Measurements from ENCODE around the gene ZFAND2A.
"Not testable (repeated sequence)": the region's sequence is repeated elsewhere in the genome, so short reads cannot be mapped to it uniquely, and the experiment has no call there.

The ZFAND2A gene

DNA sequence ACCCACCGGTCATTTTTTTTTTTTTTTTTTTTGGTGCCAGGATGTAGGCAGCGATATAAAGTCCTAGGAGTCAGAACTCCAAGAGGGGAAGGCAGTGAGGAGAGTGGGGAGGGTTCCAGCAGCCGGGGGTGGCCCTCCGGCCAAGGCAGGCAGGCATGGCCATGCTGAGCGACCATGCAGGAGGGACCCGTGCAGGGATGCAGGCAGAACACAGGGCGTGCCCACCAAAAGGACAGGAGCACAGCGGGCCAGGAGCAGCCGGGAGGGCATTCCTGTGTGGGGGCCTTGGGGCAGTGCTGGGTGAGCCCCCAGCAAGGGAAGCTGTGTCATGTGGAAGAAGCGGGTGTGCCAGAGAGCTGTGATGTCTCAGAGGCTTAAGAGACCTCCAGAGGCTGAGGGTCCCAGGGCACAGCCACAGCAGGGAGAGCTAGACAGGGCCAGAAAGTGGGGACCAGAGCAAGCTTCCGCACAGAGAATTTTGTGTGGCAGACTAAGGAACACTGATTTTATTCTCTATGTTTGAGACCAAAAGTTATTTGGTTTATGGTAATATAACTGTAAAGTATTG is 5.7 kb downstream of the ZFAND2A start:
- DNase-seq (ENCODE audit: insufficient read length, low spot score) (no peak), FAIRE-seq (no peak)

DNA sequence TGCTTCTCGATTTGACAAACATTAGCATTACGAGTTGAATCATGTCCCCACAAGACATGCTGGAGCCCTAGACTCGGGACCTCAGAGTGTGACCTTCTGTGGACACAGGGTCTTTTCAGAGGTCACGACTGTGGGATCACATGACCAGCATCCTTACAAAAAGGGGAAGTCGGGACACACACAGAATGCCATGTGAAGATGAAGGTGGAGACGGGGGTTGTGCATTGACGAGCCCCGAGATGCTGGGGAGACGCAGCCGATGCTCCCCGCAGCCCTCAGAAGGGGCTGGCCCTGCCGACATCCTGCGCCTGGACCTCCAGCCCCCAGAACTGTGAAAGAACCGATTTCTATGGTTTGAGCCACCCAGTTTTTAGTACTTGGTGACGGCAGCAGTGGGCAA is 7.5 kb downstream of the ZFAND2A start:
- no peak for FAIRE-seq
- DNase-seq (ENCODE audit: insufficient read length, low spot score): no peak

DNA sequence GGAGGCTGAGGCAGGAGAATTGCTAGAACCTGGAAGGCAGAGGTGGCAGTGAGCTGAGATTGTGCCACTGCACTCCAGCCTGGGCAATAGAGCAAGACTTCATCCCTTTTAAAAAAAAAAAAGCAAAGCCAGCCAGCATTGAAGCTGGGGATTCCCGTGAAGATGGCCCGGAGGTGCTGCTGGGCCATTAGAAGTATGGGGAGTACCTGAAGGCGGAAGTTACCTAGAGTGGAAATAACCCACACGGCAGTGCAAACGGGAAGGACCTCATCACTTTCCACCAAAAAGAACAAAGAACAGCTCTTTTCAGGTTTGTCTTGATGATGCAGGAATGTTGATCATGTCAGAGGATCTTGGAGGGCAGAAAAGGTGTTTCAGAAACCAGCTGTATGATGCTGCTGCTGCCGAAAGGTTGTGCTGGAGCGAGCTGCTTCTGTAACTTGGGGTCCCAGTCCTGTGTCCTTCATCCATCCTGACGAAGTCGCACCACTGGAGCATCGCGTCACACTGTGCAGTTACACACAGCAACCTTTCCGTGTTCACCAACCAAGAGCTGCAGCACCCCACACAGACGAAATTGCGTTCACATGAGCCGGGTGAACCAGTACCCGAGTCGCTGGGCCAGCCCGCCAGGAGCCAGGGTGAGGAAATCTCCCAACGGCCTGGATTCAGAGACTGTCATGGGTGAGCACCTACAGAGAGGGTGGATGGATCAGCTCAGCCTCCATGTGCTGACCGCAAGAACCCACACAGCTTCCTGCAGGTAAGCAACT is 8.2 kb downstream of the ZFAND2A start:
- no peak for FAIRE-seq

DNA sequence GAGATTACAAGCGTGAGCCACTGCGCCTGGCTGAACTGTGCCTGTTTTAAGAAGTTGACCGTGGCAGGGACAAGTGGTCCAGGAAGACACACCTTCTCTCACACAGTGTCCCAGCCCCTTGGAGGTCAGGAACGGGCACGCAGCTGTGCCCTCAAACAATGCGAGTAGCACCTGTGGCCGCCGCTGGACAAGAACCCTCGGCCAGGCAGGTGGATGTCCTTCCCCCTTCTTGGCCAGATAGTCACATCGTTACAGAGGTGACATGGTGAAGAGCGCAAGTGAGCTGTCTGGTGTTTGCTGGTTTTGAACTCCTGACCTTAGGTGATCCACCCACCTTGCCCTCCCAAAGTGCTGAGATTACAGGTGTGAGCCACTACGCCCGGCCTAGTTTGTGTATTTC is 8.8 kb downstream of the ZFAND2A start:
- FAIRE-seq (no peak), DNase-seq (ENCODE audit: insufficient read length, low spot score) (no peak)

More for the DNA sequence above, 8.2 kb downstream of the ZFAND2A start:
- no peak for DNase-seq (ENCODE audit: insufficient read length, low spot score)

DNA sequence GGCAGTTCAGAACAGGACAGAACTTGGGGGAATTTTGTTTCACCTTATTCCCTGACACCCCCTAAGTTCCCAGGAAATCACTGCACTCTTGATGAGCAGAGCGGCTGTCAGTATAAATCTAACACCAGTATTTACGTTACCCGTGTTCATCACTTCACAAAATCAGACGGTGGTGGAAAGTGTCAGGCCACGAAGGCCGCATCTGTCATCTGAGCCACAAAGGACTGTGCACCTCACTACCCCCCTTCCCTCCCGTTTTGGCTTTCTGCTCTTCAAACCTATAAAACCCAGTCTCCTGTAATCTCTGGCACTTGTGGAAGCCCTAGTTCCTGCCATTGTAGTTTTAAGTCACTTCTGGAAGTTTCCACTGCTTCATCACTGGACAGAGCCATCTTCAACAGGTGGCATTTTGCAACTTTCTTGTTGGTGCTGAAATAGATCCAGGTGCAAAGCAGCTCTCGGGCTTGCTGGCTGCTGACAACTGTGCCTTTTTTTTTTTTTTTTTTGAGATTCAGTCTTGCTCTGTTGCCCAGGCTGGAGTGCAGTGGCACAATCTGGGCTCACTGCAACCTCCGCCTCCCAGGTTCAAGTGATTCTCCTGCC is 9.5 kb downstream of the ZFAND2A start:
- FAIRE-seq (no peak), DNase-seq (ENCODE audit: insufficient read length, low spot score) (no peak)

DNA sequence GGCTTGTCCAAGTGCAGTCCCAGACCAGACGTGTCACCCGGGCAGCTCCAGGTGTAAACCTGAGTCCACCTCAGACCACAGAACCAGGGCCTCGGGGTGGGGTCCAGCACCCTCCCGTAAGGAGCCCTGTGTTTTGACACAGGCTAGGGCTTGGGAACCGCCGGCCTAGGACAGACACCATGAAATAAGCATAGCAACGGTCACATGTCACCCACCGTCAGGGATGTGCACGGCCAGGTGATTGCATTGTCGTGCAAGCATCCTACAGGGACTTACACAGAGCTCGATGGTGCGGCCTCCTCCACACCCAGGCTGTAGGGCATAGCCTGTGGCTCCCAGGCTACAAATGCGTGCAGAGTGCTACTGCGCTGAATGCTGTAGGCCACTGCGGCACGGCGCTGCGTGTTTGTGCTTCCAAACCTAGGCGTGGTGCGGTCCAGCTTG is 10.6 kb downstream of the ZFAND2A start:
- no peak for FAIRE-seq

DNA sequence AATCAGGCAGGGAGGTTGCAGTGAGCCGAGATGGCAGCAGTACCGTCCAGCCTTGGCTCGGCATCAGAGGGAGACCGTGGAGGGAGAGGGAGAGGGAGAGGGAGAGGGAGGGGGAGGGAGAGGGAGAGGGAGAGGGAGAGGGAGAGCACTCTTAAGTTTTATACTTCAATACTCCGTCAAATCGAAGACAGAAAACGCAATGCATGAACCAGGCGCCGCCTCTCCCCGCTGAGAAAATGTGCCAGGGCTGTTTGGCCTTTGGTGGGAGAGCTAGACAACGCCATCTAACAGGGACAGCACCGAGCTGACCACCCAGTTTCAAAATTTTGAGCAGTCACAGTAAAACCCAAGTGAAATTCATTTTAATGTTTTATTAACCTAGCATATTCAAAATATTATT is 12.1 kb downstream of the ZFAND2A start:
- not testable (repeated sequence) for FAIRE-seq

More for the DNA sequence above, 10.6 kb downstream of the ZFAND2A start:
- no peak for DNase-seq (ENCODE audit: insufficient read length, low spot score)

DNA sequence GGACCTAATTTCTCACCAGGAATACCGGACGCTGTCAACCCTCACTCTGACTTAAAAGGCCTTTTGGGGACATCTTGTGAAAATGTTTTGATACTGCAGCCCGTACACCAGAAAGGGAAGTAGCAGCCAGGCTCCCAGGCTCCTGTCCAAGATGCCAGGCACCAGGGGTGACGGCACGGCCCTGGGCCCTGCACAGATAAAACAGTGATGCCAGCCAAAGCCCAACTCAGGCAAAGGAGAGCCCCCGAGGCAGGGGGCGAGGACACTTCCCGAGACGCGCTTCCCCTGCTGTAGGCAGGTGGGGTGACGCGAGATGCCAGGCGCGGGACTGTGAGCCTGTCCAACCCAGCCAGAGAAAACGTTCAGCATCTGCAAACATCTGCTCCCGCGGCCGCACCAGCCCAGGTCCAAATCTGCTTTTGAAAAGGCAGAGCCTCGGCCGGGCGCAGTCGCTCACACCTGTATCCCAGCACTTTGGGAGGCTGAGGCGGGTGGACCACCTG is 15.7 kb downstream of the ZFAND2A start:
- FAIRE-seq: no peak

More for the DNA sequence above, 12.1 kb downstream of the ZFAND2A start:
- DNase-seq (ENCODE audit: insufficient read length, low spot score): not testable (repeated sequence)

DNA sequence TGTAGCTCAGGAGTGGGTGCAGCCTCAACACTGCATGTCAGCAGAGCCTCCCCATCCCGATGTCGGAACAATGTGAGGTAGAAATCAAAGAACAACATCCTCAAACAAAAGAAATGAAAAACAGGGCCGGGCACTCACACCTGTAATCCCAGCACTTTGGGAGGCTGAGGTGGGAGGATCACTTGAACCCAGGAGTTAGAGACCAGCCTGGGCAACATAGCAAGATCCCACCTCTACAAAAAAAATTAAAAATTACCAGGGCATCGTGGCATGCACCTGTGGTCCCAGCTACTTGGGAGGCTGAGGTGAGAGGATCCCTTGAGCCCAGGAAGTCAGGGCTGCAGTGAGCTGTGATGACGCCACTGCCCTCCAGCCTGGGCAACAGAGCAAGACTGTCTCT is 17.0 kb downstream of the ZFAND2A start:
- not testable (repeated sequence) for DNase-seq (ENCODE audit: insufficient read length, low spot score); FAIRE-seq

More for the DNA sequence above, 15.7 kb downstream of the ZFAND2A start:
- DNase-seq (ENCODE audit: insufficient read length, low spot score): no peak

DNA sequence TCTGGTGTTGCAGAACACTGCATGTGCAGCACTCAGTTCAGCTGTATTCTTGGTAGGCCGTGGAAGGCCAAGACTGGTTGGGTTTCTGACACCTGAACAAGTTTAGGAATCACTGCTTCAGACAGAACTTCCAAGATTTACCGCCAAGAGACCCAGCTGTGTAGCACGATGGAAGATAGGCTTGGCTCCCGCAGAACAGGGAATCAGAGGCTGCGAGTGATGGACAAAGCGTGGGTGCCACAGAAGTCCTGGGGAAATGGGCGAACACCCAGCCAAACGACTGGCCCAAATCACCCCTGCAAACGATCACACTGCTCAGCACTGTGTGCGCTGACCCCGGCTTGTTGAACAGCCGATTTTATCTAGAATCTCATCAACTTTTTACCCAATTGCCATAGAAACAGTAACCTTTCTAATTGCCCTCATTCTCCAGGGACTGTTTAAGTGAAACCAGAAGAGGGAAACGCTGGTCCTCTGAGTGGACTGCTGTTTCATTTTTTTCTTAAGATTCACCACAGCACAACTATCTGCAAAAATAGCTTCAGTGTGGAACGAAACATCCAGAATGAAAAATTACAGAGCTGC is 17.9 kb downstream of the ZFAND2A start:
- FAIRE-seq (no peak), DNase-seq (ENCODE audit: insufficient read length, low spot score) (no peak)

DNA sequence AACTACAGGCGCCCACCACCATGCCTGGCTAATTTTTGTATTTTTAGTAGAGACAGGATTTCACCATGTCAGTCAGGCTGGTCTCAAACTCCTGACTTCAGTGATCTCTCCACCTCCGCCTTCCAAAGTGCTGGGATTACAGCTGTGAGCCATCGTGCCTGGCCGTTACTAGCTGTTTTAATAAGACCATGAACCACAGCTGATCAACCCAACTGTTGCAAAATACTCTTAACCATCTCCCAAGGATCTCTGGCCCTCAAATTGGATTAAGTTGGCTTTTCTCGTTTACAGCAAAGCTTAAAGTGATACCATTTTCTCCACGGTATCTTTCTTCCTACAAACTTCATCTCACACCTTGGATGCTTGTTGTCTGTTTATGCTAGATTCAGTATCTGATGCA is 18.3 kb downstream of the ZFAND2A start:
- DNase-seq (ENCODE audit: insufficient read length, low spot score): no peak
- FAIRE-seq: no peak

DNA sequence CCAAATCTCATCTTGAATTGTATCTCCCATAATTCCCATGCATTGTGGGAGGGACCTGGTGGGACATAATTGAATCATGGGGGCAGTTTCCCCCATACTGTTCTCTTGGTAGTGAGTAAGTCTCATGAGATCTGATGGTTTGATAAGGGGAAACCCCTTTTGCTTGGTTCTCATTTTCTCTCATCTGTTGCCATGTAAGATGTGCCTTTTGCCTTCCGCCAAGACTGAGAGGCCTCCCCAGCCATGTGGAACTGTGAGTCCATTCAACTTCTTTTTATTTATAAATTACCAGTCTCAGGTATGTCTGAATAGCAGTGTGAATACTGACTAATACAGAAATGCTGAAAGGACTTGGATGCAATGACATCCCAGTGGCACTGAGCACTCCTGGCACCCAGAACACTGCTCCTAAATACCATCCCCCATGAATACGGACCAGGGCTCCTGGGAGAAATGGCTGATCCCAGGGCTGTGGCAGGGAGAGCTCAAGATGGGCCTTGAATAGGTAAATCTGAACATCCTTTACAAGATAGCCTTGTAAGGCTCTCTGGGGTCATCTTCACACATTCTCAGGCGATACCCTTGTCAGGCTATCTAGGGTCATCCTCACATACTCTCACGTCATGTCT is 19.4 kb downstream of the ZFAND2A start:
- no peak for FAIRE-seq

DNA sequence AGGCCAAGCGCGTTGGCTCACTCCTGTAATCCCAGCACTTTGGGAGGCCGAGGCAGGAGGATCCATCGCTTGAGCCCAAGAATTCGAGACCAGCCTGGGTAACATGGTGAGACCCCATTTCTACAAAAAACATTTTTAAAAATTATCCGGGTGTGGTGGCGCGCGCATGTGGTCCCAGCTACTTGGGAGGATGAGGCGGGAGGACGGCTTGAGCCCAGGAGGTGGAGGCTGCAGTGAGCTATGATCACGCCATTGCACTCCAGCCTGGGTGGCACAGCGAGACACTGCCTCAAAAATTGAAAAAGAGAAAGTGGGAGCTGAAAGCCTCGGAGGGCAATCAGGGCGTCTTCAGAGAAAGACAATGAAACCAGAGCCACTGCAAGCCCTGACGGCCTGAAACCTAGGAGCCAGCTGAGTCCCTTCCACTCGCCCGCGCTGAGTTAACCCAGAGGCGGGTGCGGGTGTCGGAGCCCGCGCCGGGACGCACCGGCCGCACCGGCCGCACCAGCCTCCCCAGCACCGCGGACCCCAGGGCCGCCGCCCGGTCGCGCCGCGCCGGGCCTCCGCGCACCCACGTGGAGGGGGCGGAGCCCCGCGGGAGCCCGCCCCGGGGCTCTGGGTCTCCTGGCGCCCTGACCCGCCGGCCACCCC is 22.4 kb downstream of the ZFAND2A start:
- FAIRE-seq: no peak
- DNase-seq (ENCODE audit: insufficient read length, low spot score): no peak

More for the DNA sequence above, 19.4 kb downstream of the ZFAND2A start:
- DNase-seq (ENCODE audit: insufficient read length, low spot score): no peak

DNA sequence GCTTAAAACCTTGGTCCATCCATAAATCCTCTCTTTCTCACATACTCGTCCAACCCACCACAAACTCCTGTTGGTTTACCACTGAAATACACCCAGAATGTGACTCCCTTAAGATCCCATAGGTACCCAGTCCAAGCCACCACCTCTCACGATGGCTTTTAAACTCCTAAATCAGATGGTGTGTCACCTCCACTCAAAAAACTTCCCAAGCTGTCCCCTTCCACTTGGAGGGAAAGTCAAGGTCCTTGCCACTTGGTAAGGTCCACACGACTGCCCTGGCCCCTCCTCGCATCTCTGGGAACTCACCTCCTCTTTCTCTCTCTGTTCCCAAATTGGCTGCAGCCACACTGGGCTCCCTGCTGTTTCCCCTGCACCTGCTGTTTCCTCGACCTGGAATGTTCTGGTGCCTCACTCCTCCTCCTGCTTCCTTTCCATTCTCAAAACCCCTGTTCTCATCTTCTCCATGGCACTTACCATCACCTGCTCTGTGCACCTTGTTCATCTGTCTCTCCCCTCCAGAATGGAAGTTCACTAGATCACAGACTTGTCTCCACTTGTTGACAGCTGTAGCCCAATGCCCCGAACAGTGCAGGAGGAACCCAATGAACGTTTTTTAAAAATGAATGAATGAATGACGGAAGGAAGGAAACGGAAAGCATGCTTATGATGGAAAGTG is 23.0 kb downstream of the ZFAND2A start:
- FAIRE-seq: peak; percentile 75
- DNase-seq (ENCODE audit: insufficient read length, low spot score): no peak

DNA sequence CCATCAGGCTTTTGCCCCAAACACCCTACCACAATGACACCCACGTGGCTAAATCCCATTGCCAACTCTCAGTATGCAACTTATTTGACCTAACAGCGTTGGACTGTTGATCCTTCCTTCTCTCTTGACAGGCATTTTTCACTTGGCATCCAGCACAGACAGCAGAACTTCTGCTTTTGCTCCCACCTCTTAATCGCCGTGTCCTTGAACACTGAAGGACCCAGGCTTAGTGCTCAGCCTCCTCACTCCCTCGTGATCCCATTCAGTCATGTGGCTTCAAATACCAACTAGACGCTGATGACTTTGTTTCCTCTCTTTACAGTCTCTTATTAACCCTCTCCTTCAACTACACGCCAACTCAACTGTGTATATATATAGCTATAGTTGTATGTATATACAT is 25.0 kb downstream of the ZFAND2A start:
- DNase-seq (ENCODE audit: insufficient read length, low spot score): no peak
- FAIRE-seq: no peak

DNA sequence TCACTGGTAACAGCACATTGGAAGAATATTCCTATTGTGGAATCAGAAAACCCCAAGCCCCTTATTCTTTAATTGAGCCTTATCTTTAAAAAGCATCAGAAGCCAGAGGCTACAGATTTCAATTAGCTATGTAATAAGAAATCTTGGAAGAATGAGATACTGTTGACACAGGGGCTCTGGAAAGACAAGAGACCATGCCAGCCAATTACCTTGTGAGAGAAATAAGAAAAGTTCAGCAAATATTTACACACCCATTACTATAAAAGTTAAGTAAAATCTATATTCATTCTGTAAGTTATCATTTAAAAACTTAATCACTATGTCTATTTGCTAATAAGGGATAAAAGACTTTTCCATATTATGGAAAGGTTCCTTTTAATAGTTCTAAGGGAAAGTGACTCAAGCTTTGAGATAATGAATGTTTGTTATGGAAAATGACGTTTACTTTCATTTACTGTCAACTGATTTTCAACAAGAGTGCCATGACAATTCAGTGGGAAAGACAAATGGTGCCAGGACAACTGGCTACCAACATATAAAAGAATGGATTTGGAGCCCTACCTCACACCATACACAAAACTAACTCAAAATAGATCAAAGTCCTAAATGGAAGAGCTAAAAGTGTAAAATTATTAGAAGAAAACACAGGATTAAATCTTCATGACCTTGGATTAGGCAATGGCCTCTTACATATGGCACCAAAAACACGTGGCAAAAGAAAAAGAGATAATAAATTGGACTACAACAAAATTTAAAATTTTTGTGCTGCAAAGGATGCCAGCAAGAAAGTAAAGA is 28.3 kb downstream of the ZFAND2A start:
- no peak for FAIRE-seq
- no peak for DNase-seq (ENCODE audit: insufficient read length, low spot score)

DNA sequence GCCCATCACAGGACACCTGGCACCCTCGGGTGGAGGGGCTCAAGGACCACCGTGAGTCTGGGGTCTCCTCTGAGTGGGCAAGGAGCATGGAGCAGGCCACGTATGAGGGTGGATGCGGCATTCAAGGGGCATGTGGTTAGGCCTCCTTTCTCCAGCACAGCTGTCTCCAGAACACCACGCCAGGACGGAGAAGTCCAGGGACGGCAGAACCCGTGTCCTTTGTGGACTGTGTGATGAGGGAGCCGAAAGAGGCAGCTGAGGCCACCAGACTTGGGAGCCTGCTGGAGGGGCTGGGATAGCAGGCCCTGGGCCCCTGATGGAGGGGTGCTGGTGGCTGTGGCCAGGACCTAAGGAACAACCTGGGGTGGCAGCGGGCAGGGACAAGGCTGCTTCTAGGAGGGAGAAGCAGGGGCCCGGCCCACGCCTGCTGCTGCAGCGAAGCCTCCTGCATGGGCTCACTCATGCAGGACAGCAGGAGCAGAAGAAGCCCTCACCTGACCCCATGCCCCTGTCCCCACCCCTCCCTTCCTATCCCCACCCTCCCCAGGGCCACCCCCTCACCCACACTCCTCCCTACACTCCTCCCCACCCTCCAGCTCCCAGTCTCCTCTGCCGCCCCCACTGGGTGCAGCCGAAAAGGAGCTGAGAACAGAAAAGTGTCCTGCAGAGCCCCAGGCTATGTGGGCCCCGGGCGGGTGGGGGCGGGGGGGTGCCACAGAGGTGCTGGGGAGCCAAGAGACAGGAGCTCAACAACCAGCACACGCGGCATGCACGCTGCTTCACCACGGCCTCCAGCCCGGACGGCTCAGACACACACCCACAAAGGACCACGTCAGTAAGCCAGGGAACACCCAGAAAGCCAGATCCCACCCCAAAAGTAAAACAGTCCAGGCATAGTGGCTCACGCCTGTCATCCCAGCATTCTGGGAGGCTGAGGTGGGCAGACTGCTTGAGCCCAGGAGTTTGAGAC is 29.7 kb downstream of the ZFAND2A start:
- no peak for FAIRE-seq
- DNase-seq (ENCODE audit: insufficient read length, low spot score): no peak

DNA sequence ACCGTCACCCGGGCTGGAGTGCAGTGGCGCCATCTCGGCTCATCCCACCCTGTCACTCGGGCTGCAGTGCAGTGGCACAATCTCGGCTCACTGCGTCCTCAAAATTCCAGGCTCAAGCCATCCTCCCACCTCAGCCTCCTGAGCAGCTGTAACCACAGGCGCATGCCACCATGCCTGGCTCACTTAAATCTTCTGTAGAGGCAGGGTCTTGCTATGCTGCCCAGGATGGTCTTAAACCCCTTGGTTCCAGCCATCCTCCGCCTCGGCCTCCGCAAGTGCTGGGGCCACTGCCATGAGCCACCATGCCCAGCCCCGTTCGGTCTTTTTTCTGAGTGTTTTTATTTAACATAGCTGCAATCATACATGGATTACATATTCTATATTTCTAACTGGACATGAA is 30.6 kb downstream of the ZFAND2A start:
- no peak for FAIRE-seq
- DNase-seq (ENCODE audit: insufficient read length, low spot score): no peak
